SK-N-SH (cell line): Measurements from ENCODE around the gene SCUBE3. TPM values are rescaled to one million over a fixed set of nuclear protein-coding genes. Genes with fewer than 3 reads are reported as not detected.

ENCODE experiments used
- CTCF ChIA-PET: fragments of 300-600, 350-600 bp; formaldehyde crosslinking; extraction: SDS; loops from one replicate; lab custom pipeline; 2021; lab: Yijun Ruan, JAX
- POLR2A ChIA-PET: fragments of 350-600 bp; sonication (Branson Sonifier 250); formaldehyde crosslinking; extraction: SDS; loops from one replicate; lab custom pipeline; 2020; ENCODE audit warnings: antibody characterized with exemption, inconsistent platforms; lab: Yijun Ruan, JAX
- DNase-seq: peaks from one replicate; pipeline ENCODE4 v3.0.0; 2012
- H2AFZ ChIP-seq: fragments of 200-600 bp; sonication (generic); 2 replicates; pipeline ENCODE4 v1.8.1; 2016; ENCODE audit warnings: antibody characterized with exemption, mild to moderate bottlenecking, low read depth
- H3F3A ChIP-seq: fragments of 200-600 bp; sonication (generic); replicated peaks from 2 replicates; pipeline ENCODE3; 2016; ENCODE audit warnings: antibody characterized with exemption, mild to moderate bottlenecking; ENCODE audit not compliant: insufficient read depth
- H3K27ac ChIP-seq, 2 experiments: fragments of 200-500 bp in 1 of 2; fragments of 200-600 bp in 1 of 2; sonication (Bioruptor generic) in 1 of 2; sonication (generic), shearing (Covaris generic) in 1 of 2; 2 replicates each; pipeline versions ENCODE4 v1.5.1 to v1.6.1; 2014 to 2016; ENCODE audit warnings: low read depth in 2 of 2, inconsistent platforms in 1 of 2, low read length in 1 of 2, mild to moderate bottlenecking in 1 of 2, mixed read lengths in 1 of 2
- H3K27me3 ChIP-seq: fragments of 200-600 bp; sonication (generic), shearing (Covaris generic); 2 replicates; pipeline ENCODE4 v1.6.1; 2016; ENCODE audit warnings: mixed run types; ENCODE audit not compliant: insufficient read depth
- H3K36me3 ChIP-seq, 2 experiments: fragments of 200-500 bp in 1 of 2; fragments of 200-600 bp in 1 of 2; sonication (Bioruptor generic) in 1 of 2; sonication (generic) in 1 of 2; replicated peaks in 1 of 2; 2 replicates each; pipeline versions ENCODE3 to v1.5.1; 2014 to 2016; ENCODE audit warnings: low read length in 1 of 2, mild to moderate bottlenecking in 1 of 2; ENCODE audit not compliant: insufficient read depth in 2 of 2, control insufficient read depth in 1 of 2
- H3K4me1 ChIP-seq, 2 experiments: fragments of 200-500 bp in 1 of 2; fragments of 200-600 bp in 1 of 2; sonication (Bioruptor generic) in 1 of 2; sonication (generic), shearing (Covaris generic) in 1 of 2; 2 replicates each; pipeline versions ENCODE4 v1.5.1 to v1.6.1; 2014 to 2016; ENCODE audit warnings: low read depth in 1 of 2, low read length in 1 of 2, mixed run types in 1 of 2; ENCODE audit not compliant: insufficient read depth in 2 of 2, control insufficient read depth in 1 of 2
- H3K4me2 ChIP-seq: fragments of 200-600 bp; sonication (generic), shearing (Covaris generic); 2 replicates; pipeline ENCODE4 v1.6.1; 2017; ENCODE audit warnings: mixed run types
- H3K4me3 ChIP-seq, 2 experiments: fragments of 200-500 bp in 1 of 2; fragments of 200-600 bp in 1 of 2; sonication (Bioruptor generic) in 1 of 2; sonication (generic), shearing (Covaris generic) in 1 of 2; 2 replicates each; pipeline versions ENCODE4 v1.5.1 to v1.8.1; 2014 to 2016; ENCODE audit warnings: low read depth in 2 of 2, inconsistent platforms in 1 of 2, low read length in 1 of 2, mild to moderate bottlenecking in 1 of 2, mixed read lengths in 1 of 2, moderate library complexity in 1 of 2
- H3K79me2 ChIP-seq: fragments of 200-600 bp; sonication (generic); 2 replicates; pipeline ENCODE4 v1.8.1; 2017; ENCODE audit warnings: mild to moderate bottlenecking; ENCODE audit not compliant: insufficient read depth
- H3K9ac ChIP-seq: fragments of 200-600 bp; sonication (generic); 2 replicates; pipeline ENCODE4 v1.6.1; 2017; ENCODE audit warnings: mixed run types
- H3K9me2 ChIP-seq: fragments of 200-600 bp; sonication (generic); 2 replicates; pipeline ENCODE4 v1.6.1; 2017; ENCODE audit warnings: mixed run types
- H3K9me3 ChIP-seq: fragments of 200-600 bp; sonication (generic); 2 replicates; pipeline ENCODE4 v1.6.1; 2017; ENCODE audit warnings: mixed run types, mild to moderate bottlenecking, moderate library complexity
- H4K20me1 ChIP-seq: fragments of 200-600 bp; sonication (generic); 2 replicates; pipeline ENCODE4 v1.6.1; 2017; ENCODE audit warnings: mild to moderate bottlenecking, mixed run types; ENCODE audit not compliant: insufficient read depth
- ELF1 ChIP-seq: IDR thresholded peaks from 2 replicates; pipeline ENCODE4 v1.4.0; 2012
- EP300 ChIP-seq, 2 experiments: IDR thresholded peaks; 2 replicates each; pipeline versions ENCODE4 v1.4.0 to v1.6.1; 2012; ENCODE audit warnings: borderline replicate concordance in 1 of 2, low read depth in 1 of 2, low read length in 1 of 2
- EZH2phosphoT487 ChIP-seq: fragments of 200-600 bp; sonication (generic); IDR thresholded peaks from 2 replicates; pipeline ENCODE4 v1.6.1; 2017; ENCODE audit warnings: low read depth, mixed run types, mild to moderate bottlenecking, antibody characterized with exemption, moderate library complexity, borderline replicate concordance
- FOSL2 ChIP-seq: IDR thresholded peaks from 2 replicates; pipeline ENCODE4 v1.4.0; 2012; ENCODE audit warnings: low read depth, mild to moderate bottlenecking, moderate library complexity, borderline replicate concordance
- FOXJ3 ChIP-seq: sonication (generic); formaldehyde crosslinking; IDR thresholded peaks from 2 replicates; pipeline ENCODE4 v1.5.1; 2020; ENCODE audit warnings: mild to moderate bottlenecking, missing genetic modification reagents
- GABPA ChIP-seq: IDR thresholded peaks from 2 replicates; pipeline ENCODE4 v1.4.0; 2012; ENCODE audit warnings: low read depth, mild to moderate bottlenecking
- GATA2 ChIP-seq: sonication (generic); formaldehyde crosslinking; IDR thresholded peaks from 2 replicates; pipeline ENCODE4 v1.5.0; 2020; ENCODE audit warnings: mild to moderate bottlenecking, missing genetic modification reagents
- JUND ChIP-seq: IDR thresholded peaks from 2 replicates; pipeline ENCODE4 v1.4.0; 2012
- PBX3 ChIP-seq: IDR thresholded peaks from 2 replicates; pipeline ENCODE4; 2012
- POLR2AphosphoS5 ChIP-seq: IDR thresholded peaks from 2 replicates; pipeline ENCODE4 v1.6.1; 2012; ENCODE audit warnings: low read depth, low read length
- RAD21 ChIP-seq: IDR thresholded peaks from 2 replicates; pipeline ENCODE4 v1.6.1; 2012; ENCODE audit warnings: mild to moderate bottlenecking, low read length
- RCOR1 ChIP-seq: fragments of 150-350 bp; IDR thresholded peaks from 2 replicates; pipeline ENCODE4 v1.6.1; 2017; ENCODE audit warnings: antibody characterized with exemption, low read length
- RXRA ChIP-seq: IDR thresholded peaks from 2 replicates; pipeline ENCODE4 v1.4.0; 2012; ENCODE audit warnings: low read depth, mild to moderate bottlenecking, borderline replicate concordance
- SIN3A ChIP-seq: IDR thresholded peaks from 2 replicates; pipeline ENCODE4 v1.6.1; 2012; ENCODE audit warnings: low read depth, mild to moderate bottlenecking, low read length, moderate library complexity, borderline replicate concordance
- SMC3 ChIP-seq: IDR thresholded peaks from 2 replicates; pipeline ENCODE4 v1.6.1; 2012; ENCODE audit warnings: low read depth, low read length, improper control_type of control experiment
- TEAD4 ChIP-seq: IDR thresholded peaks from 2 replicates; pipeline ENCODE4 v1.4.0; 2012; ENCODE audit warnings: mild to moderate bottlenecking, borderline replicate concordance; ENCODE audit not compliant: insufficient read depth
- YY1 ChIP-seq: IDR thresholded peaks from 2 replicates; pipeline ENCODE4 v1.4.0; 2012; ENCODE audit warnings: low read depth, mild to moderate bottlenecking
- ZBTB33 ChIP-seq: IDR thresholded peaks from 2 replicates; pipeline ENCODE4 v1.4.0; 2012; ENCODE audit warnings: low read depth, borderline replicate concordance
- WGBS: methylation state at CpG from one replicate; pipeline ENCODE4 v1.1.6; 2017; ENCODE audit warnings: low lambda C conversion rate; 5-methylcytosine and 5-hydroxymethylcytosine counted together
- polyA plus RNA-seq, 3 experiments: library from polyadenylated mRNA; depleted of rRNA; stranded (reverse); fragments of >200 nt; gene quantifications; 2 replicates each; pipeline ENCODE4 v1.2.3, GENCODE V29; 2012
- TF ChIP-seq, protein P1 (sequence below): fragments of 150-350 bp; IDR thresholded peaks from 2 replicates; pipeline ENCODE4 v1.6.1; 2016; ENCODE audit warnings: mild to moderate bottlenecking, low read depth, low read length
- TF ChIP-seq, protein P2 (sequence below): fragments of 200-600 bp; sonication (generic); IDR thresholded peaks from 2 replicates; pipeline ENCODE4 v1.6.1; 2017; ENCODE audit warnings: antibody characterized with exemption, mild to moderate bottlenecking, moderate library complexity

SCUBE3 gene
- polyA plus RNA-seq, 1 of the 3 experiments (the other 2 are of a cell fraction) = 2.0 TPM

- DNase-seq = no peak
- Histone ChIP-seq H2AFZ (no peak overlapping the region), H4K20me1 (no peaks in the 10 kb centered on the region), H3K36me3 (no peaks in the 10 kb centered on the region), H3K9me2 (no peaks in the 10 kb centered on the region), H3K27ac (no peak overlapping the region), H3K4me2 (no peak overlapping the region), H3K4me1 (no peaks in the 10 kb centered on the region), H3K4me3 (no peak overlapping the region), H3K27me3 (no peaks in the 10 kb centered on the region), H3K9me3 (0 out of 2 replicates have a peak, but pooled peaks cover 10% of the 10 kb centered on the region), H3K9ac (no peak overlapping the region), H3F3A (no peaks in the 10 kb centered on the region), H3K79me2 (no peaks in the 10 kb centered on the region)
- no peak for TF ChIP-seq ZBTB33
- TF ChIP-seq, protein P1, sequence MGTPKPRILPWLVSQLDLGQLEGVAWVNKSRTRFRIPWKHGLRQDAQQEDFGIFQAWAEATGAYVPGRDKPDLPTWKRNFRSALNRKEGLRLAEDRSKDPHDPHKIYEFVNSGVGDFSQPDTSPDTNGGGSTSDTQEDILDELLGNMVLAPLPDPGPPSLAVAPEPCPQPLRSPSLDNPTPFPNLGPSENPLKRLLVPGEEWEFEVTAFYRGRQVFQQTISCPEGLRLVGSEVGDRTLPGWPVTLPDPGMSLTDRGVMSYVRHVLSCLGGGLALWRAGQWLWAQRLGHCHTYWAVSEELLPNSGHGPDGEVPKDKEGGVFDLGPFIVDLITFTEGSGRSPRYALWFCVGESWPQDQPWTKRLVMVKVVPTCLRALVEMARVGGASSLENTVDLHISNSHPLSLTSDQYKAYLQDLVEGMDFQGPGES = no peak
- TF ChIP-seq YY1 = no peak
- TF ChIP-seq ELF1 = no peak
- TF ChIP-seq, protein P2, sequence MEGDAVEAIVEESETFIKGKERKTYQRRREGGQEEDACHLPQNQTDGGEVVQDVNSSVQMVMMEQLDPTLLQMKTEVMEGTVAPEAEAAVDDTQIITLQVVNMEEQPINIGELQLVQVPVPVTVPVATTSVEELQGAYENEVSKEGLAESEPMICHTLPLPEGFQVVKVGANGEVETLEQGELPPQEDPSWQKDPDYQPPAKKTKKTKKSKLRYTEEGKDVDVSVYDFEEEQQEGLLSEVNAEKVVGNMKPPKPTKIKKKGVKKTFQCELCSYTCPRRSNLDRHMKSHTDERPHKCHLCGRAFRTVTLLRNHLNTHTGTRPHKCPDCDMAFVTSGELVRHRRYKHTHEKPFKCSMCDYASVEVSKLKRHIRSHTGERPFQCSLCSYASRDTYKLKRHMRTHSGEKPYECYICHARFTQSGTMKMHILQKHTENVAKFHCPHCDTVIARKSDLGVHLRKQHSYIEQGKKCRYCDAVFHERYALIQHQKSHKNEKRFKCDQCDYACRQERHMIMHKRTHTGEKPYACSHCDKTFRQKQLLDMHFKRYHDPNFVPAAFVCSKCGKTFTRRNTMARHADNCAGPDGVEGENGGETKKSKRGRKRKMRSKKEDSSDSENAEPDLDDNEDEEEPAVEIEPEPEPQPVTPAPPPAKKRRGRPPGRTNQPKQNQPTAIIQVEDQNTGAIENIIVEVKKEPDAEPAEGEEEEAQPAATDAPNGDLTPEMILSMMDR = no peak
- no peak for TF ChIP-seq TEAD4
- TF ChIP-seq GABPA = no peak
- TF ChIP-seq RXRA = no peak
- TF ChIP-seq GATA2 (CRISPR knock-in tag) = no peak
- TF ChIP-seq RAD21 = no peak
- TF ChIP-seq RCOR1 = no peak
- TF ChIP-seq EP300 (IDR thresholded peaks at IDR 0.05; ENCODE audit: borderline replicate concordance in 1 of 2, low read depth in 1 of 2, low read length in 1 of 2) = no peak
- TF ChIP-seq SMC3 = no peak
- no peak for TF ChIP-seq FOSL2
- no peak for TF ChIP-seq FOXJ3 (CRISPR knock-in tag)
- no peak for TF ChIP-seq EZH2phosphoT487
- no peak for TF ChIP-seq JUND
- no peak for TF ChIP-seq PBX3
- TF ChIP-seq POLR2AphosphoS5 = no peak
- TF ChIP-seq SIN3A = no peak
- ChIA-PET CTCF (interaction anchor here (1.0 to 2.8 kb wide), 3 partner anchors 9 to 12 kb away, joined by 3 to 11 read pairs (median 5); no protein-coding TSS in a partner anchor), POLR2A (no interaction called here)
- WGBS = 79% methylated on average over 5 of the region's 5 CpGs
These were observed 19.4 kb upstream of the SCUBE3 start for GRCh38 chr6:35194390-35194789.
